Activated naive CD8-positive, alpha-beta T cell treated with anti-CD3 and anti-CD28 coated beads, Interleukin-2, amount 50 U/mL, for 24 hours (primary cell): ENCODE results near the gene GK.
A peak's percentile ranks its signal among the peaks of the same experiment; 100 is the strongest.
"Not testable (repeated sequence)": the region's sequence is repeated elsewhere in the genome, so short reads cannot be mapped to it uniquely, and the experiment has no call there.

Experiments
- ATAC-seq: fragments of 150-1000 bp; cut with Tn5 transposase; one replicate; pipeline ENCODE4 v1.10.0; 2021
- DNase-seq: peaks from one replicate; pipeline ENCODE4 v3.0.0; 2021
- H3K27ac Mint-ChIP-seq: one replicate; pipeline ENCODE4 v1.8.0; 2021; ENCODE audit warnings: mild to moderate bottlenecking, mixed read lengths
- H3K27me3 Mint-ChIP-seq: one replicate; pipeline ENCODE4 v1.8.0; 2021; ENCODE audit warnings: mixed read lengths
- H3K36me3 Mint-ChIP-seq: one replicate; pipeline ENCODE4 v1.8.0; 2021; ENCODE audit warnings: low read depth, mixed read lengths
- H3K4me1 Mint-ChIP-seq: one replicate; pipeline ENCODE4 v1.8.0; 2021; ENCODE audit warnings: mixed read lengths
- H3K4me3 Mint-ChIP-seq: one replicate; pipeline ENCODE4 v1.8.0; 2021; ENCODE audit warnings: mild to moderate bottlenecking, moderate library complexity, mixed read lengths
- H3K9me3 Mint-ChIP-seq: one replicate; pipeline ENCODE4 v1.8.0; 2021; ENCODE audit warnings: mixed read lengths

The GK gene

GRCh38 chrX:30637874-30638815, 15.1 kb upstream of the GK start:
- H3K9me3 Mint-ChIP-seq = no peaks in the 10 kb centered on the region
- peaks cover 2% of the 10 kb centered on the region for H3K27me3 Mint-ChIP-seq
- peaks cover 26% of the 10 kb centered on the region for H3K4me1 Mint-ChIP-seq
- H3K4me3 Mint-ChIP-seq = no peak overlapping the region
- ATAC-seq = no peak
- no peak overlapping the region for H3K27ac Mint-ChIP-seq
- no peaks in the 10 kb centered on the region for H3K36me3 Mint-ChIP-seq
- no peak for DNase-seq

- peaks cover 31% of the 10 kb centered on the region for H3K4me1 Mint-ChIP-seq
- DNase-seq, ATAC-seq, H3K27me3 Mint-ChIP-seq, H3K9me3 Mint-ChIP-seq, H3K4me3 Mint-ChIP-seq, H3K36me3 Mint-ChIP-seq, H3K27ac Mint-ChIP-seq: not testable (repeated sequence)
These were observed 13.5 kb upstream of the GK start for GRCh38 chrX:30639702-30640101.

- H3K4me1 Mint-ChIP-seq = peaks cover 29% of the 10 kb centered on the region
These were observed 10.6 kb upstream of the GK start for GRCh38 chrX:30642642-30643041.

GRCh38 chrX:30643313-30643821, 9.9 kb upstream of the GK start:
- no peak overlapping the region for H3K4me3 Mint-ChIP-seq
- no peaks in the 10 kb centered on the region for H3K9me3 Mint-ChIP-seq
- peak overlapping the region; percentile 68 for H3K27ac Mint-ChIP-seq
- H3K36me3 Mint-ChIP-seq = no peaks in the 10 kb centered on the region
- no peaks in the 10 kb centered on the region for H3K27me3 Mint-ChIP-seq
- no peak for ATAC-seq
- peaks cover 27% of the 10 kb centered on the region for H3K4me1 Mint-ChIP-seq
- no peak for DNase-seq

More at GRCh38 chrX:30642642-30643041, 10.6 kb upstream of the GK start:
- DNase-seq (no peak), ATAC-seq (no peak)
- H3K9me3 Mint-ChIP-seq = no peaks in the 10 kb centered on the region
- no peaks in the 10 kb centered on the region for H3K36me3 Mint-ChIP-seq
- H3K4me3 Mint-ChIP-seq = no peak overlapping the region
- H3K27me3 Mint-ChIP-seq = peaks cover 2% of the 10 kb centered on the region
- H3K27ac Mint-ChIP-seq = peak overlapping the region; percentile 64

- no peaks in the 10 kb centered on the region for H3K9me3 Mint-ChIP-seq
- peaks cover 3% of the 10 kb centered on the region for H3K36me3 Mint-ChIP-seq
- H3K4me3 Mint-ChIP-seq = peak overlapping the region; percentile 35
- no peaks in the 10 kb centered on the region for H3K27me3 Mint-ChIP-seq
- H3K27ac Mint-ChIP-seq = peak overlapping the region; percentile 94
- DNase-seq (no peak), ATAC-seq (peak; percentile 77)
- peaks cover 31% of the 10 kb centered on the region for H3K4me1 Mint-ChIP-seq
These were observed 3.4 kb upstream of the GK start for GRCh38 chrX:30649859-30650258.

- Mint-ChIP-seq H3K4me3 (peak overlapping the region; percentile 87), H3K36me3 (peaks cover 13% of the 10 kb centered on the region)
These were observed 452 bp upstream of the GK start for GRCh38 chrX:30652527-30653414.

GRCh38 chrX:30654386-30654785, 1.2 kb downstream of the GK start:
- not testable (repeated sequence) for H3K9me3 Mint-ChIP-seq, ATAC-seq, H3K27me3 Mint-ChIP-seq, DNase-seq
- Mint-ChIP-seq H3K36me3 (peaks cover 21% of the 10 kb centered on the region), H3K4me3 (peak overlapping the region; percentile 87), H3K4me1 (peaks cover 69% of the 10 kb centered on the region), H3K27ac (peak overlapping the region; percentile 83)

More at GRCh38 chrX:30652527-30653414, 452 bp upstream of the GK start:
- peak; percentile 53 for ATAC-seq
- Mint-ChIP-seq H3K9me3 (no peaks in the 10 kb centered on the region), H3K27me3 (no peaks in the 10 kb centered on the region), H3K27ac (peak overlapping the region; percentile 93), H3K4me1 (peaks cover 54% of the 10 kb centered on the region)
- DNase-seq = peak; percentile 92

GRCh38 chrX:30654989-30655607, 1.9 kb downstream of the GK start:
- no peaks in the 10 kb centered on the region for H3K9me3 Mint-ChIP-seq
- H3K27ac Mint-ChIP-seq = peak overlapping the region; percentile 59
- no peaks in the 10 kb centered on the region for H3K27me3 Mint-ChIP-seq
- DNase-seq (no peak), ATAC-seq (no peak)
- peaks cover 22% of the 10 kb centered on the region for H3K36me3 Mint-ChIP-seq
- H3K4me1 Mint-ChIP-seq = peaks cover 66% of the 10 kb centered on the region
- peak overlapping the region; percentile 87 for H3K4me3 Mint-ChIP-seq

- Mint-ChIP-seq H3K4me1 (peaks cover 59% of the 10 kb centered on the region), H3K27ac (no peak overlapping the region), H3K27me3 (no peaks in the 10 kb centered on the region), H3K36me3 (peaks cover 22% of the 10 kb centered on the region), H3K9me3 (no peaks in the 10 kb centered on the region), H3K4me3 (peak overlapping the region; percentile 87)
- DNase-seq (no peak), ATAC-seq (no peak)
These were observed 2.8 kb downstream of the GK start for GRCh38 chrX:30655991-30656390.

- peaks cover 29% of the 10 kb centered on the region for H3K36me3 Mint-ChIP-seq
- peaks cover 53% of the 10 kb centered on the region for H3K4me1 Mint-ChIP-seq
- ATAC-seq (peak; percentile 42), DNase-seq (no peak)
- peak overlapping the region; percentile 91 for H3K27ac Mint-ChIP-seq
- no peaks in the 10 kb centered on the region for H3K9me3 Mint-ChIP-seq
- H3K4me3 Mint-ChIP-seq = peak overlapping the region; percentile 42
- H3K27me3 Mint-ChIP-seq = no peaks in the 10 kb centered on the region
These were observed 4.3 kb downstream of the GK start for GRCh38 chrX:30657196-30658161.

- DNase-seq (no peak), ATAC-seq (peak; percentile 91)
- Mint-ChIP-seq H3K4me1 (peaks cover 51% of the 10 kb centered on the region), H3K9me3 (no peaks in the 10 kb centered on the region), H3K36me3 (peaks cover 26% of the 10 kb centered on the region), H3K27me3 (no peaks in the 10 kb centered on the region), H3K27ac (peak overlapping the region; percentile 91), H3K4me3 (no peak overlapping the region)
These were observed 6.2 kb downstream of the GK start for GRCh38 chrX:30659421-30659820.

GRCh38 chrX:30661228-30661627, 8.0 kb downstream of the GK start:
- no peak overlapping the region for H3K4me3 Mint-ChIP-seq
- H3K36me3 Mint-ChIP-seq = peaks cover 27% of the 10 kb centered on the region
- no peak for ATAC-seq
- H3K4me1 Mint-ChIP-seq = peaks cover 41% of the 10 kb centered on the region
- peak overlapping the region; percentile 83 for H3K27ac Mint-ChIP-seq
- no peaks in the 10 kb centered on the region for H3K27me3 Mint-ChIP-seq
- no peak for DNase-seq
- no peaks in the 10 kb centered on the region for H3K9me3 Mint-ChIP-seq

- peaks cover 23% of the 10 kb centered on the region for H3K4me1 Mint-ChIP-seq
- ATAC-seq (no peak), DNase-seq (no peak)
- no peak overlapping the region for H3K27ac Mint-ChIP-seq
- no peaks in the 10 kb centered on the region for H3K9me3 Mint-ChIP-seq
- no peak overlapping the region for H3K4me3 Mint-ChIP-seq
- H3K27me3 Mint-ChIP-seq = no peaks in the 10 kb centered on the region
- H3K36me3 Mint-ChIP-seq = peaks cover 23% of the 10 kb centered on the region
These were observed 10.1 kb downstream of the GK start for GRCh38 chrX:30663322-30663721.
